C4-2B (cell line): ENCODE results near the gene LUC7L3.

Source experiments
- H3K27ac ChIP-seq: fragments of 450-650 bp; 2 replicates; pipeline ENCODE4 v1.5.1; 2017
- CTCF ChIP-seq: fragments of 450-650 bp; conservative IDR thresholded peaks from 2 replicates; pipeline ENCODE4 v1.5.1; 2017; ENCODE audit warnings: mild to moderate bottlenecking
- ZFX ChIP-seq: fragments of 450-650 bp; IDR thresholded peaks from 2 replicates; pipeline ENCODE4 v1.6.1; 2017

LUC7L3 gene

GRCh38 chr17:50719144-50719923, at the start of gene LUC7L3:
Gene LUC7L3, plus strand, starts transcription at chr17:50719603. Its CDS starts 130 bp downstream, at chr17:50719733.
- peak within 1 kb of the TSS; percentile 95 for H3K27ac ChIP-seq
- TF ChIP-seq ZFX (peak; percentile 90), CTCF (no peak)

GRCh38 chr17:50672071-50672470, 47.3 kb upstream of the LUC7L3 start:
- TF ChIP-seq ZFX, result no peak
- no peak for TF ChIP-seq CTCF
- H3K27ac ChIP-seq, result no peak overlapping the region

GRCh38 chr17:50672831-50673551, 46.4 kb upstream of the LUC7L3 start:
- peak overlapping the region; percentile 7; the same call in 1 of the 2 replicates for H3K27ac ChIP-seq
- TF ChIP-seq ZFX (no peak), CTCF (no peak)

GRCh38 chr17:50675190-50675589, 44.2 kb upstream of the LUC7L3 start:
- no peak for TF ChIP-seq CTCF
- peak overlapping the region; percentile 50 for H3K27ac ChIP-seq

GRCh38 chr17:50675627-50676026, 43.8 kb upstream of the LUC7L3 start:
- peak overlapping the region; percentile 50; the same call in 1 of the 2 replicates for H3K27ac ChIP-seq

GRCh38 chr17:50676065-50676975, 43.1 kb upstream of the LUC7L3 start:
- no peak overlapping the region; the same call in 1 of the 2 replicates for H3K27ac ChIP-seq
- no peak for TF ChIP-seq CTCF
- TF ChIP-seq ZFX, result no peak

More at GRCh38 chr17:50675627-50676026, 43.8 kb upstream of the LUC7L3 start:
- TF ChIP-seq ZFX (no peak), CTCF (no peak)
